MM.1S (cell line): ENCODE measurements around the gene NGB.

ENCODE experiments used
- DNase-seq: peaks from one replicate; pipeline ENCODE4 v3.0.0-alpha.2; 2015
- H2AFZ ChIP-seq: fragments of 300-600 bp; sonication (generic); 2 replicates; pipeline ENCODE4 v1.6.0; 2016; ENCODE audit warnings: antibody characterized with exemption, low read length
- H3F3A ChIP-seq: fragments of 300-600 bp; sonication (generic); 2 replicates; pipeline ENCODE4 v1.6.1; 2016; ENCODE audit warnings: mild to moderate bottlenecking, antibody characterized with exemption, low read length, moderate library complexity, mixed read lengths; ENCODE audit not compliant: insufficient read depth
- H3K27ac ChIP-seq: fragments of 300-600 bp; sonication (generic); 2 replicates; pipeline ENCODE4 v1.5.1; 2016; ENCODE audit warnings: mild to moderate bottlenecking, low read length
- H3K27me3 ChIP-seq: fragments of 300-600 bp; sonication (generic); replicated peaks from 2 replicates; pipeline ENCODE4 v1.6.0; 2016; ENCODE audit warnings: low read length; ENCODE audit not compliant: insufficient read depth
- H3K36me3 ChIP-seq: fragments of 300-600 bp; sonication (generic); replicated peaks from 2 replicates; pipeline ENCODE4 v1.6.1; 2016; ENCODE audit warnings: mild to moderate bottlenecking, low read length, mixed read lengths; ENCODE audit not compliant: insufficient read depth
- H3K4me1 ChIP-seq: fragments of 300-600 bp; sonication (generic); 2 replicates; pipeline ENCODE4 v1.6.1; 2016; ENCODE audit warnings: low read length, mixed read lengths
- H3K4me2 ChIP-seq: fragments of 300-600 bp; sonication (generic); 2 replicates; pipeline ENCODE4 v1.6.0; 2016; ENCODE audit warnings: low read depth, low read length
- H3K4me3 ChIP-seq: fragments of 300-600 bp; sonication (generic); 2 replicates; pipeline ENCODE4 v1.5.1; 2016; ENCODE audit warnings: low read length, mixed read lengths
- H3K79me2 ChIP-seq: fragments of 300-600 bp; sonication (generic); 2 replicates; pipeline ENCODE4 v1.6.1; 2016; ENCODE audit warnings: mixed run types, low read length, mixed read lengths
- H3K9ac ChIP-seq: fragments of 300-600 bp; sonication (generic); 2 replicates; pipeline ENCODE4 v1.6.1; 2016; ENCODE audit warnings: low read length, mixed read lengths
- H3K9me2 ChIP-seq: fragments of 300-600 bp; sonication (generic); replicated peaks from 2 replicates; pipeline ENCODE4 v1.6.1; 2016; ENCODE audit warnings: mild to moderate bottlenecking, low read length, mixed read lengths; ENCODE audit not compliant: insufficient read depth
- H3K9me3 ChIP-seq: fragments of 300-600 bp; sonication (generic); replicated peaks from 2 replicates; pipeline ENCODE4 v1.6.1; 2016; ENCODE audit warnings: mild to moderate bottlenecking, low read length, mixed read lengths; ENCODE audit not compliant: insufficient read depth
- H4K20me1 ChIP-seq: fragments of 300-600 bp; sonication (generic); 2 replicates; pipeline ENCODE4 v1.6.1; 2016; ENCODE audit warnings: mild to moderate bottlenecking, low read length, moderate library complexity, mixed read lengths; ENCODE audit not compliant: insufficient read depth
- CTCF ChIP-seq: fragments of 300-600 bp; sonication (generic); IDR thresholded peaks from 2 replicates; pipeline ENCODE4 v1.5.1; 2016; ENCODE audit warnings: antibody characterized with exemption, low read length, mixed read lengths
- EZH2 ChIP-seq: fragments of 300-600 bp; sonication (generic); optimal IDR thresholded peaks from 2 replicates; pipeline ENCODE3; 2017; ENCODE audit warnings: low read depth, mild to moderate bottlenecking, antibody characterized with exemption, low read length, mixed read lengths
- EZH2phosphoT487 ChIP-seq: fragments of 300-600 bp; sonication (generic); IDR thresholded peaks from 2 replicates; pipeline ENCODE4 v1.6.1; 2018; ENCODE audit warnings: antibody characterized with exemption, low read length

NGB gene

GRCh38 chr14:77246784-77247183, 24.2 kb downstream of the NGB start:
- no peaks in the 10 kb centered on the region for H3K4me1 ChIP-seq
- H3K4me3 ChIP-seq = no peak overlapping the region
- no peaks in the 10 kb centered on the region for H3K9me3 ChIP-seq
- no peak for DNase-seq
- TF ChIP-seq EZH2 (no peak), EZH2phosphoT487 (no peak), CTCF (no peak)
- H3K27me3 ChIP-seq = no peaks in the 10 kb centered on the region
- no peak overlapping the region for H2AFZ ChIP-seq
- H3K9me2 ChIP-seq = no peaks in the 10 kb centered on the region
- H4K20me1 ChIP-seq = no peaks in the 10 kb centered on the region
- no peaks in the 10 kb centered on the region for H3K36me3 ChIP-seq
- H3K27ac ChIP-seq = no peak overlapping the region
- H3K79me2 ChIP-seq = no peaks in the 10 kb centered on the region
- no peaks in the 10 kb centered on the region for H3F3A ChIP-seq
- no peak overlapping the region for H3K9ac ChIP-seq
- no peak overlapping the region for H3K4me2 ChIP-seq

- Histone ChIP-seq H3K36me3 (no peaks in the 10 kb centered on the region), H4K20me1 (no peaks in the 10 kb centered on the region), H3K27ac (no peak overlapping the region), H2AFZ (no peak overlapping the region), H3K9me2 (no peaks in the 10 kb centered on the region), H3K9me3 (no peaks in the 10 kb centered on the region), H3K9ac (no peak overlapping the region), H3F3A (no peaks in the 10 kb centered on the region), H3K27me3 (no peaks in the 10 kb centered on the region), H3K79me2 (no peaks in the 10 kb centered on the region), H3K4me1 (no peaks in the 10 kb centered on the region), H3K4me2 (no peak overlapping the region), H3K4me3 (no peak overlapping the region)
- no peak for DNase-seq
- no peak for TF ChIP-seq CTCF
- TF ChIP-seq EZH2phosphoT487 = no peak
- TF ChIP-seq EZH2 = no peak
Observed at GRCh38 chr14:77245820-77246219, 25.2 kb downstream of the NGB start.

DNA sequence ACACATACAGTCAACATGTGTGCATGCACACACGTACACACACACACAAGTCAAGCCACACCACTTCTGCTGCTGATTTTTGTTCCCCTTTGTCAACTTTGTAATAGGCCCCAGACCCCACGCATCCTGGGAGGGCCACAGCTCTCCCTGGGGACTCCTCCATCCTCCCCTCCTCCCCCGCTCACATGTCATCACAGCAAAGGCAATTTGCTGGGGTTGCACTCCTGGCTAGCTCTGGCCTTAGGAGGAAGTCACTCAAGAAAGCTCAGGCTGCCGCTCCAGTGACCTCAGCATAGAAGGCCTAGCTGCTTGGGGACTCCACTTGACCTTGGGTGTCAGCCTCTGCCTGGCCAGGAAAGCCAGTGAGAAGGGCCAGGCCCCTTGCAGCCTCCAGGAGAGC, 27.2 kb downstream of the NGB start:
- no peak for DNase-seq
- no peaks in the 10 kb centered on the region for H3K4me1 ChIP-seq
- H3K9ac ChIP-seq = no peak overlapping the region

More for the DNA sequence above, 27.2 kb downstream of the NGB start:
- TF ChIP-seq CTCF = no peak
- no peak for TF ChIP-seq EZH2phosphoT487
- no peak for TF ChIP-seq EZH2
- no peaks in the 10 kb centered on the region for H3K36me3 ChIP-seq
- no peak overlapping the region for H3K4me2 ChIP-seq
- no peaks in the 10 kb centered on the region for H4K20me1 ChIP-seq
- H3K4me3 ChIP-seq = no peak overlapping the region
- H3K9me3 ChIP-seq = no peaks in the 10 kb centered on the region
- no peaks in the 10 kb centered on the region for H3K79me2 ChIP-seq
- no peak overlapping the region for H2AFZ ChIP-seq
- no peak overlapping the region for H3K27ac ChIP-seq
- H3K27me3 ChIP-seq = no peaks in the 10 kb centered on the region
- no peaks in the 10 kb centered on the region for H3K9me2 ChIP-seq
- no peaks in the 10 kb centered on the region for H3F3A ChIP-seq
